Fibroblast of villous mesenchyme (primary cell): ENCODE results near the gene SYNPR. TPM values are rescaled to one million over a fixed set of nuclear protein-coding genes. Genes with fewer than 3 reads are reported as not detected.
"Not testable (repeated sequence)": the region's sequence is repeated elsewhere in the genome, so short reads cannot be mapped to it uniquely, and the experiment has no call there.

Experiments used
- DNase-seq: peaks from one replicate; pipeline ENCODE4 v3.0.0-alpha.2; 2010; ENCODE audit warnings: low read depth
- H3K4me3 ChIP-seq: 2 replicates; pipeline ENCODE4 v1.5.1; 2011; ENCODE audit warnings: low read depth, mild to moderate bottlenecking, low read length
- CTCF ChIP-seq: IDR thresholded peaks from 2 replicates; pipeline ENCODE4 v1.5.1; 2012; ENCODE audit warnings: low read depth, mild to moderate bottlenecking, low read length; ENCODE audit not compliant: insufficient read depth
- total RNA-seq: library from RNA; depleted of rRNA; stranded (reverse); fragments of >200 nt; gene quantifications from 2 replicates; pipeline ENCODE4 v1.2.3, GENCODE V29; 2012

The SYNPR gene
- total RNA-seq, 1 donor: not detected

GRCh38 chr3:63242124-63242523 is 36.0 kb upstream of the SYNPR start:
- DNase-seq: no peak
- TF ChIP-seq CTCF: no peak
- H3K4me3 ChIP-seq: no peak overlapping the region

- no peak overlapping the region for H3K4me3 ChIP-seq
- no peak for DNase-seq
- no peak for TF ChIP-seq CTCF
Measured at GRCh38 chr3:63244486-63244885, 33.6 kb upstream of the SYNPR start.

- TF ChIP-seq CTCF: no peak
- H3K4me3 ChIP-seq: no peak overlapping the region
- no peak for DNase-seq
Measured at GRCh38 chr3:63245726-63246241, 32.3 kb upstream of the SYNPR start.

GRCh38 chr3:63248015-63248414 is 30.1 kb upstream of the SYNPR start:
- no peak for DNase-seq
- no peak for TF ChIP-seq CTCF
- no peak overlapping the region for H3K4me3 ChIP-seq

GRCh38 chr3:63251499-63251898 is 26.6 kb upstream of the SYNPR start:
- TF ChIP-seq CTCF: no peak
- DNase-seq: no peak
- no peak overlapping the region for H3K4me3 ChIP-seq

- not testable (repeated sequence) for DNase-seq
Measured at GRCh38 chr3:63255819-63256218, 22.3 kb upstream of the SYNPR start.

GRCh38 chr3:63264716-63265115 is 13.4 kb upstream of the SYNPR start:
- no peak for DNase-seq
- no peak overlapping the region for H3K4me3 ChIP-seq
- no peak for TF ChIP-seq CTCF

More at GRCh38 chr3:63255819-63256218, 22.3 kb upstream of the SYNPR start:
- H3K4me3 ChIP-seq: not testable (repeated sequence)

- H3K4me3 ChIP-seq: no peak overlapping the region
- TF ChIP-seq CTCF: no peak
- no peak for DNase-seq
Measured at GRCh38 chr3:63274359-63274758, 3.7 kb upstream of the SYNPR start.
